Activated naive CD4-positive, alpha-beta T cell treated with anti-CD3 and anti-CD28 coated beads, Interleukin-2, amount 10 ng/mL, durations not matched to agents 7 days and 5 days (primary cell): ENCODE results near the gene ACOT4.
"Not testable (repeated sequence)": the region's sequence is repeated elsewhere in the genome, so short reads cannot be mapped to it uniquely, and the experiment has no call there.

ENCODE experiments used
- CTCF ChIA-PET: fragments of 350-600 bp; sonication (Branson Sonifier 250); formaldehyde crosslinking; loops from one replicate; lab custom pipeline; 2021; ENCODE audit warnings: antibody characterized with exemption; lab: Charles Lee
- DNase-seq: peaks from one replicate; pipeline ENCODE4 v3.0.0-alpha.2; 2020
- H3K27ac Mint-ChIP-seq: one replicate; pipeline ENCODE4 v1.8.0; 2021; ENCODE audit warnings: mild to moderate bottlenecking, moderate library complexity, mixed read lengths
- H3K27me3 Mint-ChIP-seq: one replicate; pipeline ENCODE4 v1.8.0; 2021; ENCODE audit warnings: mild to moderate bottlenecking, mixed read lengths
- H3K36me3 Mint-ChIP-seq: one replicate; pipeline ENCODE4 v1.8.0; 2021; ENCODE audit warnings: mixed read lengths
- H3K4me1 Mint-ChIP-seq: one replicate; pipeline ENCODE4 v1.8.0; 2021; ENCODE audit warnings: mixed read lengths
- H3K4me3 Mint-ChIP-seq: one replicate; pipeline ENCODE4 v1.8.0; 2021; ENCODE audit warnings: mild to moderate bottlenecking, moderate library complexity, mixed read lengths
- H3K9me3 Mint-ChIP-seq: one replicate; pipeline ENCODE4 v1.8.0; 2021; ENCODE audit warnings: mixed read lengths

The ACOT4 gene

GRCh38 chr14:73591690-73592449 lies at the start of gene ACOT4:
TSS of gene ACOT4 (plus strand) at chr14:73591873. CDS start at chr14:73591960, 87 bp downstream.
- Mint-ChIP-seq H3K27me3 (peaks cover 21% of the 10 kb centered on the region), H3K9me3 (peaks cover 4% of the 10 kb centered on the region), H3K4me3 (peak within 1 kb of the TSS; percentile 67), H3K27ac (peak within 1 kb of the TSS; percentile 62), H3K36me3 (peaks cover 1% of the 10 kb centered on the region), H3K4me1 (peaks cover 16% of the 10 kb centered on the region)
- CTCF ChIA-PET: no interaction called here
- peak; percentile 61 for DNase-seq

GRCh38 chr14:73542961-73543360 lies 48.7 kb upstream of the ACOT4 start:
- DNase-seq, CTCF ChIA-PET, H3K27me3 Mint-ChIP-seq, H3K27ac Mint-ChIP-seq, H3K9me3 Mint-ChIP-seq, H3K36me3 Mint-ChIP-seq, H3K4me1 Mint-ChIP-seq, H3K4me3 Mint-ChIP-seq: not testable (repeated sequence)

- H3K4me1 Mint-ChIP-seq, H3K4me3 Mint-ChIP-seq, DNase-seq, H3K36me3 Mint-ChIP-seq, CTCF ChIA-PET, H3K27me3 Mint-ChIP-seq, H3K9me3 Mint-ChIP-seq, H3K27ac Mint-ChIP-seq: not testable (repeated sequence)
Observed at GRCh38 chr14:73545353-73545752, 46.3 kb upstream of the ACOT4 start.

GRCh38 chr14:73549097-73549496 lies 42.6 kb upstream of the ACOT4 start:
- H3K4me3 Mint-ChIP-seq, DNase-seq, CTCF ChIA-PET, H3K27me3 Mint-ChIP-seq, H3K27ac Mint-ChIP-seq, H3K4me1 Mint-ChIP-seq, H3K9me3 Mint-ChIP-seq, H3K36me3 Mint-ChIP-seq: not testable (repeated sequence)

GRCh38 chr14:73549889-73550524 lies 41.7 kb upstream of the ACOT4 start:
- H3K9me3 Mint-ChIP-seq, H3K27me3 Mint-ChIP-seq, DNase-seq, H3K4me1 Mint-ChIP-seq, H3K27ac Mint-ChIP-seq, H3K4me3 Mint-ChIP-seq, H3K36me3 Mint-ChIP-seq, CTCF ChIA-PET: not testable (repeated sequence)

- Mint-ChIP-seq H3K36me3 (no peaks in the 10 kb centered on the region), H3K9me3 (no peaks in the 10 kb centered on the region), H3K27ac (no peak overlapping the region), H3K27me3 (no peaks in the 10 kb centered on the region), H3K4me1 (no peaks in the 10 kb centered on the region), H3K4me3 (no peak overlapping the region)
- CTCF ChIA-PET: no interaction called here
- no peak for DNase-seq
Observed at GRCh38 chr14:73553845-73554244, 37.8 kb upstream of the ACOT4 start.

- H3K9me3 Mint-ChIP-seq, H3K36me3 Mint-ChIP-seq, DNase-seq, CTCF ChIA-PET, H3K4me3 Mint-ChIP-seq, H3K27me3 Mint-ChIP-seq, H3K27ac Mint-ChIP-seq, H3K4me1 Mint-ChIP-seq: not testable (repeated sequence)
Observed at GRCh38 chr14:73557201-73557600, 34.5 kb upstream of the ACOT4 start.

GRCh38 chr14:73558238-73558637 lies 33.4 kb upstream of the ACOT4 start:
- H3K36me3 Mint-ChIP-seq, H3K27me3 Mint-ChIP-seq, H3K4me1 Mint-ChIP-seq, H3K27ac Mint-ChIP-seq, H3K4me3 Mint-ChIP-seq, H3K9me3 Mint-ChIP-seq, CTCF ChIA-PET, DNase-seq: not testable (repeated sequence)

- H3K27me3 Mint-ChIP-seq, H3K4me3 Mint-ChIP-seq, CTCF ChIA-PET, H3K27ac Mint-ChIP-seq, H3K9me3 Mint-ChIP-seq, DNase-seq: not testable (repeated sequence)
- peaks cover 23% of the 10 kb centered on the region for H3K36me3 Mint-ChIP-seq
- H3K4me1 Mint-ChIP-seq: peaks cover 15% of the 10 kb centered on the region
Observed at GRCh38 chr14:73562256-73562655, 29.4 kb upstream of the ACOT4 start.

GRCh38 chr14:73562696-73563095 lies 29.0 kb upstream of the ACOT4 start:
- Mint-ChIP-seq H3K9me3 (peaks cover 11% of the 10 kb centered on the region), H3K36me3 (peaks cover 27% of the 10 kb centered on the region), H3K4me1 (peaks cover 19% of the 10 kb centered on the region)
- CTCF ChIA-PET, H3K27me3 Mint-ChIP-seq, H3K27ac Mint-ChIP-seq, H3K4me3 Mint-ChIP-seq, DNase-seq: not testable (repeated sequence)

GRCh38 chr14:73566431-73566830 lies 25.2 kb upstream of the ACOT4 start:
- H3K27ac Mint-ChIP-seq, CTCF ChIA-PET, H3K4me3 Mint-ChIP-seq, DNase-seq, H3K27me3 Mint-ChIP-seq: not testable (repeated sequence)
- Mint-ChIP-seq H3K4me1 (peaks cover 45% of the 10 kb centered on the region), H3K36me3 (peaks cover 32% of the 10 kb centered on the region), H3K9me3 (peaks cover 11% of the 10 kb centered on the region)

GRCh38 chr14:73566935-73567334 lies 24.7 kb upstream of the ACOT4 start:
- H3K27ac Mint-ChIP-seq, DNase-seq, H3K27me3 Mint-ChIP-seq: not testable (repeated sequence)
- Mint-ChIP-seq H3K4me1 (peaks cover 45% of the 10 kb centered on the region), H3K9me3 (peaks cover 11% of the 10 kb centered on the region), H3K4me3 (peak overlapping the region; percentile 26), H3K36me3 (peaks cover 32% of the 10 kb centered on the region)
- CTCF ChIA-PET: interaction anchor here (1.2 kb wide), 1 partner anchor 146 kb away, joined by 3 read pairs; no protein-coding TSS in a partner anchor

- Mint-ChIP-seq H3K4me3 (peak overlapping the region; percentile 80), H3K27me3 (no peaks in the 10 kb centered on the region), H3K27ac (no peak overlapping the region), H3K9me3 (peaks cover 9% of the 10 kb centered on the region), H3K36me3 (peaks cover 33% of the 10 kb centered on the region), H3K4me1 (peaks cover 47% of the 10 kb centered on the region)
- no peak for DNase-seq
- CTCF ChIA-PET: interaction anchor here (1.2 kb wide), 1 partner anchor 146 kb away, joined by 3 read pairs; no protein-coding TSS in a partner anchor
Observed at GRCh38 chr14:73567358-73567757, 24.3 kb upstream of the ACOT4 start.

- peak overlapping the region; percentile 93 for H3K27ac Mint-ChIP-seq
- H3K4me1 Mint-ChIP-seq: peaks cover 47% of the 10 kb centered on the region
- CTCF ChIA-PET: interaction anchor here (0.7 to 3.0 kb wide), 7 partner anchors 41 to 161 kb away, joined by 3 to 48 read pairs (median 3); no protein-coding TSS in a partner anchor
- peak overlapping the region; percentile 80 for H3K4me3 Mint-ChIP-seq
- no peaks in the 10 kb centered on the region for H3K27me3 Mint-ChIP-seq
- H3K36me3 Mint-ChIP-seq: peaks cover 32% of the 10 kb centered on the region
- peaks cover 3% of the 10 kb centered on the region for H3K9me3 Mint-ChIP-seq
- no peak for DNase-seq
Observed at GRCh38 chr14:73567951-73568885, 23.5 kb upstream of the ACOT4 start.
